GM19023 (cell line): ENCODE data around the gene SH3RF3.

Experiments used
- ATAC-seq: cut with Tn5 transposase; IDR thresholded peaks from one replicate; pipeline ENCODE4 v1.9.1; 2021; ENCODE audit warnings: mild to moderate bottlenecking, moderate library complexity; ENCODE audit not compliant: unreplicated experiment

SH3RF3 gene

DNA sequence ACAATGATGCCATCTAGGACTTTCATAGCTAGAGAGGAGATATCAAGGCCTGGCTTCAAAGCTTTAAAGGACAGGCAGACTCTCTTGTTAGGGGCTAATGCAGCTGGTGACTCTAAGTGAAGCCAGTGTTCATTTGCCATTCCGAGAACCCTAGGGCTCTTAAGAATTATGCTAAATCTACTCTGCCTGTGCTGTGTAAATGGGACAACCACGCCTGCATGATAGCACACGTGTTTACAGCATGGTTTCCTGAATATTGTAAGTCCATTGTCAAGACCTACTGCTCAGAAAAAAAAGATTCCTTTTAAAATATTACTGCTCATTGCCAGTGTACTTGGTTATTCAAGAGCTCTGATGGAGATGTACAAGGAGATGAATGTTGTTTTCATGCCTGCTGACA, 296.4 kb downstream of the SH3RF3 start:
- ATAC-seq: no peak

DNA sequence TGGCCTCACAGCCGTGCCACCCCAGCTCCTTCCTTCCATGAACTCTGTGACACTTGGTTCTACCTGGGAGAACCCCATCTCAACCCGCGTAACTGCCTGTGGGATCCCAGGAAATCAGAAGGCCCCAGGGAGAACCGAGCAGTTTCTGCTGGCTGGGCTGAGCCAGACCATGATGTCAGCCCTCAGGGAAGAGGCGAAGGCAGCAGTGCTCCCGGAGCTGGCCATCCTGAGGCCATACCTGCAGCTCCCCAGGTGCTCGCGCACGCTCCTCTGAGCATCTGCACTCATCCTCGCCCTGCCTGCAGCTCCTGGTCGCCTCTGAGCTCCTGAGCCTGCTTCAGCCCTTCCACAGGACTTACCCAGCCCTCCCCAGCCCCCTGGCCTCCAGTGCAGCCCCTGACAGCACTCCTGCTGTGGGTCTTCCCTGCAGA, 298.7 kb downstream of the SH3RF3 start:
- no peak for ATAC-seq

DNA sequence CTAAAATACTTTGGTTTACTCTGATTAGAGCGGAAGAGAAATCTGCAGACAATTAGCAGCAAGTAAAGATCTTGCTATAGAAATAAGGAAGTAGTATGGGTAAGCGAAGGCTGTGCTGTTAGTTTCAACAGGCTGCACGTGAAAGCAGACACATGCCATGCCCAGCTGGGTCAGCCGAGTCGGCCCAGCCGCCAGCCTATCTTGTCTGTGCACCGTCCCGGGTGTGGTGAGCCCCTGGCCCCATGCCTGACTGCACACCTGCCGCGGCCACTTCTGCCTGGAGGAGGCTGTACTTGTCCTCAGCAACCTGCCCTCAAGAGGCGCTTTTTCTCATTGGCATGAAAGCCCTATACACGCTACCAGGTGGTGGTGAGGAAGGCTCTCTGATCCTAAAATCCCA, 299.3 kb downstream of the SH3RF3 start:
- no peak for ATAC-seq

DNA sequence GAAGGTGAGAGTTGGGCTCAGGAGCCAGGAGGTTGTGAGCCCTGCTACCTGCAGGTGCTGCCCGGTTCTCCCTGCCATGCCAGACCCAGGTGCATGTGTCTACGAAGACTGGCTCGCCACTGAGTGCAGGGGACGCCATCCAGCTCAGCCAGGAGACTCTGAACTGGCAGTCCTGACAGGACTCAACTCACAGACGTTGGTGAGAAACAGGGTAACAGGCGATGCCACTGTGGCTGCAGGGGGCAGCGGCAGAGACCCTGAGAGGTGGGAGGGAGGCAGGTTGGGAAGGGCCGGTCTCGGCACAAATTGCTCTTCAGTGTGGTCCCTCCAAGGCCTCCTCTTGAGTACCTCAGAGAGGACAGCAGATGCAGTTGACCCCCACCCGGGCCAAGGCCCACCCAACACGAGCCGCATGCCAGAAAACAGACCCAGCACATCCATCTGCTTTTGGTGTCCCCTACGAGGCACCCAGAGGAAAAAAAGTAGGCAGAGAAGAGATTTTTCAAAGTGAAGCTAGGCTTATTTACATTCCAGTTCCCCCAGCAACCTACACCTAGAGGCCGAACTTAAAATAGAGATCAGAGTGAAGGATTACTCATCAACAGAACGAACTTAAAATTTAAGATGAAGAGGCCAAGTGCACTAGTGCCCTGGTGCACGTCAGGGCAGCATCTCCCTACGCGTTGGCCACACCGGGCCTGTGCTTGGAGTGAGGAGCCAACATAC, 300.0 kb downstream of the SH3RF3 start:
- ATAC-seq: no peak

DNA sequence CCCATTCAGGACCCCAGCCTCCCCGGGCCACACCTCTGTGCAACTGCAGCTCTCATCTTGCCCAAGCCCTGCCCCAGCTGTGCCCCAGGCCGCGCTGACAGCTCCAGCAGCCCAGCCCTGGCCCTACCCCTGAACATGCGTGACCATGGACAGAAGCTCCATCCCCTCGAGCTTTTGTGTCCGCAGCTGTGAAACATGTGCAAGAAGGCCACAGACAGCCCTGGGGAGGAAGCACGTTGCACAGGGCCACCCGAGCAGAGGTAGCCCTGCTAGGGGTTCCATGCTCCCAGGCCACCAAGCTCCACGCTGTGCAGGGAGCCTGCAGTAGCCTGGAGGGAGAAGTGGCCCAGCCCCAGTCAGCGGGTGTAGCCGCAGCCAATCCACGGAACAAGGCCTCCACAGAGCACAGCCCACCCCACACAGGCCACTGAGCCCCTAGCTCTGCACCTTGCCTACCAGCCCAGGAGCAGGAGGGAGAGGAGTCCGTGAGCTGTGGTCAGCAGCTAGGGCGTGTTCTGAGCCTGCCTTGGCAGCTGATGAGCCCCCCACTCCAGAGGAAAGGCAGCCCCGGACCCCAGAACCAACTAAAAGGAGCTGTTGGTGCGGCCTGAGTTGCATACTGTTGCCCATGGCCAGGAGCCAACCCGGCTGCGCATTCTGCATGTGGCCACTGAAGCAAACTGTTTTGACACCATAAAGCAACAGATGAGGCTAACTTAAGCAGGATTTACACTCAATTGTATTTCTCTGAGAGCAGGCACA, 300.7 kb downstream of the SH3RF3 start:
- no peak for ATAC-seq

DNA sequence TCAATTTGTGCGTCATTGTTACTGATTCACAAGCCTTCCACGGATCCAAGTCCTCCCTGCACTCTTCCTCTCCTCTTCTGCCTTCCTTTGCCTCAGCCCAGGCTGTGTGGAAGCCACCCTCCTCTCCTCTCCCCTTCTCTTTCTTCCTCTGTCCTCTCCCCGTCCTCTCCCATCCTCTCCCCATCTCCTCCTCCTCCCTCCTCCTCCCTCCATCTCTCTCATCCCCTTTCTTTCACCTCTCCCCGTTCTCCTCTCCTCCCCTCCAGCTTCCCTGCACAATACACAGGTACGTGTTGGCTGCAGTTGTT, 301.3 kb downstream of the SH3RF3 start:
- no peak for ATAC-seq

DNA sequence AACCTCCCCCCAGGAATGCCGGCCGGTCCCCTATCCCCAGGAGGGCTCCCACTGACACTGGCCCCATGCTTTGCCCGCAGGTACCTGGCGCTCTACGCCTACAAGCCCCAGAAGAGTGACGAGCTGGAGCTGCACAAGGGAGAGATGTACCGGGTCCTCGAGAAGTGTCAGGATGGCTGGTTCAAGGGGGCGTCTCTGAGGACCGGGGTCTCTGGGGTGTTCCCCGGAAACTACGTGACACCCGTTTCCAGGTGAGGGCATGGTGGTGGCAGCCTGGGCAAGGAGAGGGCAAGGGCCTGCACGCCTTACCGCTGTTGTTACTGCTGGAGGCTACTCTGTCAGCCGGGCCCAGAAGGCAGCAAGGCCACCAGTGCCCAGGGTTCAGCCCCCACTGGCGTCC, 303.4 kb downstream of the SH3RF3 start:
- no peak for ATAC-seq

DNA sequence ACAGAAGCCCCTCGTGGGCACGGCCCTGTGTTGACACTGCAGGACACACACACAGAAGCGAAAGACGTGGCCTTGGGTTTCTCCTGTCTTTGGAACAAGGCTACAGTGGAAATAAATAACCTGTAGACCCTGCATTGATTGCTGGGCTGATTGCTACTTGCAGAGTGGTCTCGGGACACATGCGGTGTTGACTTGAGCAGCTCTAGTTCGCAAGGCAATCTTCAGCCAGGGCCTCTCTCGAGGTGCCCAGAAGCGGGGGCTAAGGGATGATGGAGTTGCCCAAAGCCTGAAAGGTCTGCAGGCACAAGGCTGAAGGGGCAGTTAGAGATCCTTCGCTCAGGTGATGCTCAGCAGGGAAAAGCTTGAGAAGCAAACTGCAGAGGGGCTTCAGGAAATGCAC, 304.5 kb downstream of the SH3RF3 start:
- ATAC-seq: no peak

DNA sequence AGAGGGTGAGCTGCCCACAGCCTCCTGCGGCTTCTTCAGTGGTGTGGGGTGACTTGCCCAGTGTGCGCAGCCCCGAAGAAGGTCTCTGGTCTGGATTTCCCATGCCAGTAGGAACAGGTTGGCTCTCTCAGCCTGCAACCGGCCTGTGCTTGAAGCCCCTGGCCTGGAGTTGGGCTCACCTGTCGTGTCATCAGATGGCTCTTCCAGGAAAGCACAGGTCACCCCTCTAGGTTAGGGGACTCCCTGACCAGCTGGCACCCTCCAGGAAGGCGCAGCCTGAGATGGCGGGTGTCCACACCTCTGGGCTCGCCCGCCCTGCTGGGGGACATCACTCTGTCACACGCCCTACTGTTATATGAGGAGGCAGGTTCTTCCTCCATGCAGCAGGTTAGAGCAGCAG, 304.9 kb downstream of the SH3RF3 start:
- no peak for ATAC-seq

DNA sequence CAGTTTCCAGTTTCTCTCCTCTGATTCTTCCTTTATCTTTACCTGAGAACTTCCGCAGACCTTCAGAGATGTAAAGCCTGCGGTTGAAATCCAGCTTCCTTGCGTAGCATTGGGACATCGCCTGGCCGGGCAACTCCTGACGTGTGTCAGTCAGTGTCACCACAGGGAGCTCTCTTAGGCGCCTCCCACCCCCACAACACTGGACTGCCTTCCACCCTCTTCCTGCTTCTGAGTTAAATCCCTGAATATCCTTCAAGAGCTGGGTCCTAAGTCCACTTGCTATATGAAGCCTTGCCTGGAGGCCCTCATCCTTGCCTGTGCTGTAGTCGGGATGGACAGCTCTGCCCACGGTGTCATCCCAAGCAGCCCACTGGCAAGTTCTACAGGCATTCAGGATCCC, 305.3 kb downstream of the SH3RF3 start:
- ATAC-seq: no peak

DNA sequence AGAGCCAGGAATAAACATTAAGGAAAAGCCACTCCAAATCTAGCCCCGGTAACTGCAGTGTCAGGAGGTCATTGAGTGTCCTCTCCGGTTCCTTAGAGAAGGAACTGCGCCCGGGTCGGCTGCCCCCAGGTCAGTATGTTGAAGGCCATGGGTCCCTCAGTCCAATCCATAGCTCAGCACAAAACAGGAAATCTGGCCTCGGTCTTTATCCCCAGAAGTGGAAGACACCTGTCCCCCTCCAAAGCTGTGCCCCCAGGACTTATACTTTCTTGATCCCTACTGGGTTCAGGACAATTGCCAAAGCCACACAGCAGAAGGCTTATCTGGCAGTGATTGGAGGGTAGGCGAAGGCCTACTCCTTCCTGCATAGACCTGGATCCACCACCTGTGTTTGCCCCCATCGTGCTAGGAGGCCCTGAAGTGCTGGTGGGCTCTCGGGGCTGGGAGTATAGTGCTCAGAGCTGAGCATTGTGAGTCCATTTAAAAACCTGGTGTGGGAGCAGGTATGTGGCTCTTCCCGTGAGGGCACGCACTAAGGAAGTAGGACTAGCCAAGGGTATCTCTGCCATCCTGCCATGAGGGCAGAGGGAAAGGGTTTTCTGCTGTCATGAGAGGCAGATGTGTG, 306.2 kb downstream of the SH3RF3 start:
- ATAC-seq: no peak

DNA sequence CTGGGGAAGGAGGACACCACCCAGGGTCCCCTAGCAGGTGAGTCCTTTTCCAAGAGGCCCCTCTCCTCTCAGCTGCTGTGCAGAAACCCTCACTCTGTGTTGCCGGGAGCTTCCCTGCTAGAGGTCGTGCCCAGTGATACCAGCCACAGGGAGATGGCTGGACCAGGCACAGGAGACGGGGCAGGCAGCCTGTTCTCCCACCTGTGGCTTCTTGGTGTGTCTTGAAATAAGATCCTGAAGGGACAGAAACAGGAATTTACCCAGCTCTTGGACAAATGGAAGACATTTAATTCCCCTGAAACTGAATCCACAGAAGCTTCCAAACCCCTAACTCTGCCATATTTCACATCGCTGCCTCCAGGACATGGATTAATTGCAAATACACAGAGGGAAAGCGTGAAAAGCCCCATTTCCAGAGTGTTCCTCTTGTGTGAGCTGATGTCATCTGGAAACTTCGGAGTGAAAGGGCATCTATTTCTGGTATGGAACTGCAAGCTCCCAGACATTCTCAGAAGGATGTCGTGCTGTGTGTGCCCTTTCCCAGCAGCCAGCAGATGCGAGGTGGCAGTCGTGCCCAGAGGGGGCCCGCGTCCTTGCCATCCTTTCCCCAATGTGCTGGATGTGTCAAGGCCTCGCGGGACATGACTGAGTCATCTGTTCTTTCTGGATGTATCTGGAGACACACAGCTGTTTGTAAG, 307.0 kb downstream of the SH3RF3 start:
- no peak for ATAC-seq

DNA sequence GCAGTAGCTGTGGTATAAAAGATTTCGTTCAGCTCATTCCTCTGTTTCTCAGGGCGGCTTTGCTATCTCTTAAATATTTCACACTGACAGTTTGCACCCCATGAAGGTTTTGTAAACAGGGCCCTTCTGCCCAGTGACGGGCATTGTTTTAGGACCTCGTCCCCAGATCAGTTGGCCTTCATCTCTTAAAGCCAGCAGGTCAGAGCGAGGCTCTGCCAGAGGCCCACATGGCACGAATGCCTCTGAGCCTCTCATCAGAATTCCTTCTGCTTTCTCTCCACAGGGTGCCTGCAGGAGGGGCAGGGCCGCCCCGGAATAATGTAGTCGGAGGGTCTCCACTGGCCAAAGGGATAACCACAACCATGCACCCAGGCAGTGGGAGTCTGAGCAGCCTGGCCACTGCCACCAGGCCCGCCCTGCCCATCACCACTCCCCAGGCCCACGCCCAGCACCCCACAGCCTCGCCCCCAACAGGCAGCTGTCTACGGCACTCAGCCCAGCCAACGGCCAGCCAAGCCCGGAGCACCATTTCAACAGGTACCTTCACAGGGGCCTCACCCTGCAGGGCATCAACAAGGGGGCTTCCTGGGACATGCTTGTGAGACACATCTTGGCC, 307.7 kb downstream of the SH3RF3 start:
- ATAC-seq: no peak

DNA sequence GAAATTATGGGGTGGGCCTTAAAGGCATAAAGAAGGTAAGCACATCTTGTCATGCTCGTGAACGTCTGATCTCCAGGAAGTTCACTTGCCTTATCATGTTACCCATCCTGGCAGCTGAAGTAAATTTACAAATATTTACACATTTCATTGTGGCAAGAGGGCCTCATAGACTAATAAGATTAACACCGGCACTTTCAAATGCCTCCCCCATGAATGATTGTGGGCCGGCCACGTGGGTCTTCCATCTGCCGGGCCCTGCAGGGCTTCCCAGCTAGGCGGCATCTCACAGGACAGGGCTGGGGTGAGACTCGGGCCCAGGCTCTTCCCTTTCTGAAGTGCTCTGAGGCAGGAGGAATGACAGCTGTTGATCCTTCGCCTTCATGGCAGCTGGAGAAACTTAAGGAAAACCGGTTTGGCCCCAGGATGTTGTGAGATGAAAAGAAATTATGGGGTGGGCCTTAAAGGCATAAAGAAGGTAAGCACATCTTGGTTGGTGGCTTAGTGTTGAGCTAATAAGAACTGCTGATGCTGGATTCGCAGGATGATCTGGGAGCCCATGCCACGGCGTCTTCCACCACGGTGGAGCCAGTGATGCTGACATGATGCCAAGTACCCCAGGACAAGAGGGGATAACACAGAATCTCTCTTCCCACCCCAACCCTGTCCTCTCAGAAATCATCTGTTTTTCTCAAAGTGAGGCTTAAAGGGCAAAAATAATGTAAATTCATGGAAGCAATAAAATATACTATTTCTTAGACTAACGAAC, 308.5 kb downstream of the SH3RF3 start:
- ATAC-seq: no peak

DNA sequence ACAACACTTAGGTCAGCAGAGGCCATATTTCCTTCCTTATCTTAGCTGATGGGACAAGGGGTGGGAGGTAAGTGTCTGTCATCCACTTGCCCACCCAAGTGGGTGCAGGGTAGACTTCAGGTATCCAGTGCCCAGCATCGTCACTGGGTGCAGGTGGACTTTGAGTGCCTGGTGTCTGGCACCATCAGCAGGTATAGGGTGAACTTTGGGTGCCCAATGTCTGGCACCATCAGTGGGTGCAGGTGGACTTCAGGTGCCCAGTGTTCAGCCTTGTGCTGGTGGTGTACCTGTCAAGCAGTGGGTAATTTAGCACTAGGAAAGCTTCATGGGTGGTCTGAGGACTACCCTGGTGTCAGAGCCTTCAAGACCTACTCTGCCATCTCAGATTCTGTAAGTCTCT, 309.1 kb downstream of the SH3RF3 start:
- ATAC-seq: no peak

DNA sequence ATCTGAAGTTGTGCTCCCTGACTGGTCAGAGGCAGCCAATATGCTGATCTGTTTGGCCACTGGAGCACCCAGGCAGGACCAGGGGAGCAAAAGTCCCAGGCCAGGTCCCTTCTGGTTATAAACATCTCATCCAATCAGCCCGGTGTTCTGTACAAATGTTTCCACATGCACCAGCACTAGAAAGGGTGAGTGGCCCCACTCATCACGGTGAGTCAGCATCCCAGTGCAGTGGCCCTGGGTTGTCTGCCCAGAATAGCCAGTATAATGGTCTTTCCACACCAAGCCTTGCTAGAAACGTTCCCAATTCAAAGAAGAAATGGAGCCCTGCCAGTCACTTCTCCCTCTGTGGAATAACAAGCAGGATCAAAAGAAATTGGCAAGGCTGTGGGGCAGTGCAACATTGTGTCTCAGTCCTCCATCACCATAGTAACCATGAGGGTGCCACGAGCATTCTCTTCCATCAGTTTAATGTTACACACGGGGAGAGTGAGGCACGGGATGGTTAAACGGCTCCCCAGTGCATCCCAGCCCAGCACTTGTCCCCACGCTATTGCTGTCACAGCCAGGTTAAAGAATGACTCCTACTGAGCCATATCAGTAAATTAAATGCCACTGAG, 309.9 kb downstream of the SH3RF3 start:
- no peak for ATAC-seq

DNA sequence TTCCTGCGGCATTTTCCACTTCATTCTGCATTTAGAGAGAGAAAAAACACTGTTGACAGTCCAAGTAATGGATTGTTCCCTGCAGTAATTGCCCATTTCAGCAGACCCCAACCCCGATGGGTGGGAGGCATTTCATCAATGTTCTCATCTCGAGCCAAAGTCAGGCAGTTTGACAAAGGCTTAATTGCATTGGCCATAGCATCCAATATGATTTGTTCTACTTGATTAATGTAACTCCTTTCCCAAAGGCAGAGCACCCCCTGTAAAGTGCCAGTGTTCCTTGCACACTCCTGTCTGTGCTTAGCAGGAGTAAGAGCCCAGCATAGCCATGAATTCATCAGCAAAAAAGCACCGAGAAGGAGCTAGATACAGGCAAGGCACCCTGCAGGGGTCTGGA, 310.4 kb downstream of the SH3RF3 start:
- ATAC-seq: no peak

DNA sequence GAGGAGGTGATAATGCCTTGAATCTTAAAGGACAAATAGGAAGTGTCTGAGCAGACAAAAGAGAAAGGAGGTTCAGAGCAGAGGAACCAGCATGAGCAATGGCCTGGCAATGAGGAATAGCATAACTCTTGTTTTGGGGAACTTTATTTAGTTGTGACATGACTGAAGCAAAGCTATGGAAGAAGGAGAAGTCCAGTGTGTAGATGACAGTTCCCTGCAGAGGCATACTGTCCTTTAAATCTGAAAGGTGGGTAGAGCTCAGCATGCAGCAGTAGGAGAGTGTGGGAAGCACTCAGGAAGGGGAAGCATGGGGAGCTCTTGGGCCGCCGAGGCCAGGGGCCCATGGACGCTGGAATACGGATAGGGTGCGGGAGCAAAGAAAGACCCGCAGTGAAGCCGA, 311.0 kb downstream of the SH3RF3 start:
- ATAC-seq: no peak

DNA sequence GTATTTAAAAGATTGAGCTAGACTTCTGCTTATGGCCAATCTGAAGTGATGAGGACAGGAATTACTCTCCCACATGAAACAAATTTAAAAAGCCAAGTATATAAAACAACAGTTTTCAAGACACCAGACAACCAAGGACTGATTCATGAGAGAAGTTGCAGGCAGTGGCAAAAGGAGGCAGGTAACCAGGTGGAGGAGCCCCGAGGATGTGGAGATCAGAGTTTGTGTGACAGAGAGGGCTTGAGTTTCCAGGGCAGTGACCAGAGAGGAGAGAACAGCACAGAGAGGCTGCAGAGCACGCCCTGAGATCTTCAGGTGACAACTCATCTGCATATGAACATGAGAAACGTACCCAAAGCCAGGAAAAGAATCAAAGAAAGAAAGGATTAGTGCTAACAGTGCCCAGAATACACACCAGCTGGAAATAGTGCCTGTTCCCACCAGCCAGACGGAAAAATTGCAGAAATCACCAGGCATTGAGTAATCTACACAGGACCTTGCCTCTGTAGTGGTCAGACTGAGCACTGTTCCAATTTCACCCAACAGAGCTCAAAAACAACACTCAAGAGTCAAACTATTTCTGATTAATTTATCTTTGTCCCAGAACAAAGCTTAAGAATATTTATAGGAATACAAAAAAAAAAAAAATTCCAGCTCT, 311.6 kb downstream of the SH3RF3 start:
- ATAC-seq: no peak
